HepG2 (cell line): ENCODE data around the gene ATP8B4.

Experiments
- CEBPB ChIP-seq: IDR thresholded peaks from 2 replicates; pipeline ENCODE4 v1.6.1; 2011; ENCODE audit warnings: low read depth, low read length, improper control_type of control experiment, borderline replicate concordance
- ELF4 ChIP-seq: sonication (generic); formaldehyde crosslinking; IDR thresholded peaks from 2 replicates; pipeline ENCODE4 v1.5.0; 2020; ENCODE audit warnings: missing genetic modification reagents, mild to moderate bottlenecking, moderate library complexity, borderline replicate concordance
- GFI1 ChIP-seq: sonication (generic); formaldehyde crosslinking; IDR thresholded peaks from 2 replicates; pipeline ENCODE4 v1.5.0; 2020; ENCODE audit warnings: missing genetic modification reagents, mild to moderate bottlenecking, borderline replicate concordance
- HDAC2 ChIP-seq: sonication (generic); formaldehyde crosslinking; IDR thresholded peaks from 2 replicates; pipeline ENCODE4 v1.4.0; 2020; ENCODE audit warnings: missing genetic modification reagents
- KDM5B ChIP-seq: sonication (generic); formaldehyde crosslinking; IDR thresholded peaks from 2 replicates; pipeline ENCODE4 v1.4.0; 2020; ENCODE audit warnings: missing genetic modification reagents, mild to moderate bottlenecking, borderline replicate concordance
- KLF15 ChIP-seq: sonication (generic); formaldehyde crosslinking; IDR thresholded peaks from 2 replicates; pipeline ENCODE4 v1.8.1; 2023; ENCODE audit warnings: borderline replicate concordance, mild to moderate bottlenecking, inconsistent platforms, missing genetic modification reagents, mixed read lengths
- NFRKB ChIP-seq: fragments of 450-650 bp; IDR thresholded peaks from 2 replicates; pipeline ENCODE4 v1.6.1; 2017
- YY1 ChIP-seq: IDR thresholded peaks from 2 replicates; pipeline ENCODE4 v1.6.1; 2011; ENCODE audit warnings: low read length, low read depth, moderate library complexity, mild to moderate bottlenecking; ENCODE audit not compliant: insufficient read depth, insufficient replicate concordance
- ZNF562 ChIP-seq: sonication (generic); formaldehyde crosslinking; IDR thresholded peaks from 2 replicates; pipeline ENCODE4 v1.8.0; 2022; ENCODE audit warnings: missing genetic modification reagents, borderline replicate concordance
- ZNF670 ChIP-seq: sonication (generic); formaldehyde crosslinking; IDR thresholded peaks from 2 replicates; pipeline ENCODE4 v1.8.0; 2022; ENCODE audit warnings: mild to moderate bottlenecking, missing genetic modification reagents, borderline replicate concordance
- TF ChIP-seq, protein P1 (sequence below): sonication (generic); formaldehyde crosslinking; IDR thresholded peaks from 2 replicates; pipeline ENCODE4 v1.5.0; 2020; ENCODE audit warnings: mild to moderate bottlenecking, missing genetic modification reagents, moderate library complexity
- TF ChIP-seq, protein P2 (sequence below), 2 experiments: IDR thresholded peaks; 2 replicates each; pipeline ENCODE4 v1.6.1; 2011 to 2012; ENCODE audit warnings: low read length in 2 of 2, borderline replicate concordance in 1 of 2, low read depth in 1 of 2, mild to moderate bottlenecking in 1 of 2, moderate library complexity in 1 of 2

DNA sequence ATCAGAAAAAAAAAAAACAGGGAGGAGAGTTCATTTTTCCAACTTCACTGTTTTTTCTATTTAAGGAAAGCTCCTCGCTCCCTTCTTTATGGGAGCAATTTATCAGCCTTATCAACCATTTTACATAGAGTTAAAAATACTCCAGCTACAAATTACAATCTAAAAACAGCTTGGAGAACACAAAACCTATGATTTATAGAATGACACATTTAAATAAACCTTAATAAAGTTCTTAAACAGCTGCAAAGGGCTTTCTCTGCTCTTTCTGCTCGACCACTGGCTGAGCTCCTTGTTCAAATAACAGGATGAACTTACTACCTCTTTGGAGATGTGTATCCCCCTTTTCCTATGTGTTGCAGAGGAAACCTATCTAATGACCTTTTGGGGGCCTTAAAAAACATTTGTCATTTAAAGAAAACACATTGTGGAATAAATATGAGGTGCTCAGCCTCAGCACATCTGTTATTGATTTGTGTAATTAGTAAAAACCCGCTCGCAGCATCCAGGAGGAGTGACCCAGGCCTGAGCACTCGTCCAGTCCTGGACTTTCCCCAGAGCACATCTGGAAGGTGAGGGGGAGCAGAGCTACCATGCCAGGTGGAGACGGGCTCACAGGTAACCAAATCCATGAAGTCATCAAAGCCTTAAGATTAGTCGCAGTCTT, 231.2 kb downstream of the ATP8B4 start:
- TF ChIP-seq, protein P1, sequence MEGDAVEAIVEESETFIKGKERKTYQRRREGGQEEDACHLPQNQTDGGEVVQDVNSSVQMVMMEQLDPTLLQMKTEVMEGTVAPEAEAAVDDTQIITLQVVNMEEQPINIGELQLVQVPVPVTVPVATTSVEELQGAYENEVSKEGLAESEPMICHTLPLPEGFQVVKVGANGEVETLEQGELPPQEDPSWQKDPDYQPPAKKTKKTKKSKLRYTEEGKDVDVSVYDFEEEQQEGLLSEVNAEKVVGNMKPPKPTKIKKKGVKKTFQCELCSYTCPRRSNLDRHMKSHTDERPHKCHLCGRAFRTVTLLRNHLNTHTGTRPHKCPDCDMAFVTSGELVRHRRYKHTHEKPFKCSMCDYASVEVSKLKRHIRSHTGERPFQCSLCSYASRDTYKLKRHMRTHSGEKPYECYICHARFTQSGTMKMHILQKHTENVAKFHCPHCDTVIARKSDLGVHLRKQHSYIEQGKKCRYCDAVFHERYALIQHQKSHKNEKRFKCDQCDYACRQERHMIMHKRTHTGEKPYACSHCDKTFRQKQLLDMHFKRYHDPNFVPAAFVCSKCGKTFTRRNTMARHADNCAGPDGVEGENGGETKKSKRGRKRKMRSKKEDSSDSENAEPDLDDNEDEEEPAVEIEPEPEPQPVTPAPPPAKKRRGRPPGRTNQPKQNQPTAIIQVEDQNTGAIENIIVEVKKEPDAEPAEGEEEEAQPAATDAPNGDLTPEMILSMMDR (CRISPR knock-in tag): no peak
- TF ChIP-seq YY1: no peak
- no peak for TF ChIP-seq NFRKB
- no peak for TF ChIP-seq ELF4 (CRISPR knock-in tag)
- TF ChIP-seq CEBPB: no peak
- TF ChIP-seq KDM5B (CRISPR knock-in tag): no peak
- no peak for TF ChIP-seq ZNF670 (CRISPR knock-in tag)
- TF ChIP-seq KLF15: no peak
- no peak for TF ChIP-seq HDAC2 (CRISPR knock-in tag)
- TF ChIP-seq GFI1 (CRISPR knock-in tag): no peak
- TF ChIP-seq, protein P2, sequence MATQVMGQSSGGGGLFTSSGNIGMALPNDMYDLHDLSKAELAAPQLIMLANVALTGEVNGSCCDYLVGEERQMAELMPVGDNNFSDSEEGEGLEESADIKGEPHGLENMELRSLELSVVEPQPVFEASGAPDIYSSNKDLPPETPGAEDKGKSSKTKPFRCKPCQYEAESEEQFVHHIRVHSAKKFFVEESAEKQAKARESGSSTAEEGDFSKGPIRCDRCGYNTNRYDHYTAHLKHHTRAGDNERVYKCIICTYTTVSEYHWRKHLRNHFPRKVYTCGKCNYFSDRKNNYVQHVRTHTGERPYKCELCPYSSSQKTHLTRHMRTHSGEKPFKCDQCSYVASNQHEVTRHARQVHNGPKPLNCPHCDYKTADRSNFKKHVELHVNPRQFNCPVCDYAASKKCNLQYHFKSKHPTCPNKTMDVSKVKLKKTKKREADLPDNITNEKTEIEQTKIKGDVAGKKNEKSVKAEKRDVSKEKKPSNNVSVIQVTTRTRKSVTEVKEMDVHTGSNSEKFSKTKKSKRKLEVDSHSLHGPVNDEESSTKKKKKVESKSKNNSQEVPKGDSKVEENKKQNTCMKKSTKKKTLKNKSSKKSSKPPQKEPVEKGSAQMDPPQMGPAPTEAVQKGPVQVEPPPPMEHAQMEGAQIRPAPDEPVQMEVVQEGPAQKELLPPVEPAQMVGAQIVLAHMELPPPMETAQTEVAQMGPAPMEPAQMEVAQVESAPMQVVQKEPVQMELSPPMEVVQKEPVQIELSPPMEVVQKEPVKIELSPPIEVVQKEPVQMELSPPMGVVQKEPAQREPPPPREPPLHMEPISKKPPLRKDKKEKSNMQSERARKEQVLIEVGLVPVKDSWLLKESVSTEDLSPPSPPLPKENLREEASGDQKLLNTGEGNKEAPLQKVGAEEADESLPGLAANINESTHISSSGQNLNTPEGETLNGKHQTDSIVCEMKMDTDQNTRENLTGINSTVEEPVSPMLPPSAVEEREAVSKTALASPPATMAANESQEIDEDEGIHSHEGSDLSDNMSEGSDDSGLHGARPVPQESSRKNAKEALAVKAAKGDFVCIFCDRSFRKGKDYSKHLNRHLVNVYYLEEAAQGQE (IDR thresholded peaks at IDR 0.05; ENCODE audit: borderline replicate concordance in 1 of 2, low read depth in 1 of 2, low read length in 2 of 2): no peak
- no peak for TF ChIP-seq ZNF562 (CRISPR knock-in tag)
